CD4-positive, alpha-beta T cell treated with Interleukin-15 for 1 hour (primary cell): ENCODE measurements around the gene ANKFY1.
"Not testable (repeated sequence)": the region's sequence is repeated elsewhere in the genome, so short reads cannot be mapped to it uniquely, and the experiment has no call there.

Experiments used
- DNase-seq: peaks from one replicate; pipeline ENCODE4 v3.0.0-alpha.2; 2020

ANKFY1 gene

DNA sequence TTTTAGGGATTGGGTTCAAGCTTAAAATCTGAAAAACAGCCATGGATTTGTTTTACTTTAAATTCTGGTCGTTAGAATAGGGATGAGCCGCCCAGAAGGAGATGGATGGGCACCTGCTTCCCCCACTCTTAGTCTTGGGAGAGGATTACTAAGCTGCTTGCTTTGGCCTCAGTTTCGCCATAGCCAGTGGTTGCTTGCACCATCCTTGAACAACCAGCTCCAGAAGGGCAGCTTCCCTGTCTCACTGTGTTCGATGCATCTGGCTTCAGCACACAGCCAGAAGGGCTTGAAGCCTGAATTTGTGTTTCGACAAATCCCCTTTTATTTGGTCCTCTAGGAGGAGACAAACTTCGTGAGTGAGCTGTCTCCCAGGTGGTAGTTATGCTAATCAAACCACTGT, 113.7 kb downstream of the ANKFY1 start:
- DNase-seq: no peak

DNA sequence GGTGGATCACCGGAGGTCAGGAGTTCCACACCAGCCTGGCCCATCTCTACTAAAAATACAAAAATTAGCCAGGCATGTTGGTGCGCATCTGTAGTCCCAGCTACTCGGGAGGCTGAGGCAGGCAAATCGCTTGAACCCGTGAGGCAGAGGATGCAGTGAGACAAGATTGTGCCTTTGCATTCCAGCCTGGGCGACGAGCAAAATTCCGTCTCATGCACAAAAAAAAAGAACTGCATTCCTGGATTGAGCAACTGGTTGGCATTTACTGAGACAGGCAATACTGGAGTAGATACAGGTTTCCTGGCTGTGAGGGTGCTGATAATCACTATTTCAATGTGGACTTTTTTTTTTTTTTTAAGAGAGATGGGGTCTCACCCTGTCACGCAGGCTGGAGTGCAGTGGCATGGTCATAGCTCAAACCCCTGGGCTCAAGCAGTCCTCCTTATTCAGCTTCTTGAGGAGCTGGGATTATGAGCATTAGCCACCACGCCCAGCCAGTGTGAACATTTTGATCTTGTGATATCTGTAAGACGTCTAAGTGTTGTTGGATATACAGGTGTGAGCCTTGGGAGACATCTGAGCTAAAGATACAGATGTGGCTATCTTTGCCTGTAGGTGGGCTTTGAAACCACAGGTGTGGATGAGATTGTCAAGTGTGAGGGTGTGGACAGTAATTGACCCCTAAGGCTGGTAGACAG, 115.0 kb downstream of the ANKFY1 start:
- no peak for DNase-seq

DNA sequence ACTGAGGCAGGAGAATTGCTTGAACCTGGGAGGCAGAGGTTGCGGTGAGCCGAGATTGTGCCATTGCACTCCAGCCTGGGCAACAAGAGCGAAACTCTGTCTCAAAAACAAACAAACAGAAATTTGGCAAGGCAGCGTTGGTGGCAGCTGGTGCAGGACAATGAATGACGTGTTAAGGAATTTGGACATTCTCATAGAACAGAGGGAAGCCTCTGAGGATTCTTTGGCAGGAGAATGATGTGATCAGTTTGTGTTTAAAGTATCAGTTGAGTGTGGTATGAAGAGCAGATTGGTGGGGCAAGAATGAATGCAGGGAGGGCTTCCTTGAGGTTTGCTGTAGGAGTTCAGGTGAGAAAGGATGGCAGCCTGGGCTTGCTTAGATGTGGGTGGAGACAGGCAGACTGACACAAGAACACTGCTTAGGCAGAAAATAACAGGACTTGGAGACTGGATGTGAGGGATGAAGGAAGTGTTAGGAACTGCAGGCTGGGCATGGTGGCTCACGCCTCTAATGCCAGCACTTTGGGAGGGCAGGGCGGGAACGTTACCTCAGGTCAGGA, 115.9 kb downstream of the ANKFY1 start:
- DNase-seq: no peak

DNA sequence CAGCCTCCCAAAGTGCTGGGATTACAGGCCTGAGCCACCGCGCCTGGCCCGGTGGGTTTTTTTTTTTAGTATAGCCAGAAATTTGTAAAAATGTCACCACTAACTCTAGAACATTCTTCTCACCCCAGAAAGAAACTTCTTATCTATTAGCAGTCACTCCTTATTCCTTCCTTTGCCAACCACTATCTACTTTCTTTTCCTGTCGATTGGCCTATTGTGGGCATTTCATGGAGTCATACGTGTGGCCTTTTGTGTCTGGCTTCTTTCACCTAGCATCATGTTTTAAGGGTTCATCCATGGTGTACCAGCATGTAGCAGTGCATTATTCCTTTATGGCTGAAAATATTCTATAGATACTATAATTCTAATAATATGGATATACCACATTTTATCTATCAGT, 117.1 kb downstream of the ANKFY1 start:
- no peak for DNase-seq

DNA sequence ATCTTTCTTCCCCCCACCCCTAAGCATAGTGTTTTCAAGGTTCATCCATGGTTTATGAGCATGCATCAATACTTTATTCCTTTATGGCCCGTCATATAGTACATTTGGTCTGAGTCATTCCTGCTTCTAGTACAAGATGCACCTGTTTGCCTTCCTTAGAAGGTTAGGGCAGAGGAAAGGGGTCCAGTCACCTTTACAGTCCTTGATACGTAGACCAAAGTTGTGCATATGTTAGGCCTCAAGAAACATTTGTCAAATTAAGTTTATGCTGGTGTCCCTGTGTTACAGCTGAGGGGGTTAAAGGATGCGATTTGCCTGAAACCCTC, 119.4 kb downstream of the ANKFY1 start:
- DNase-seq: no peak

DNA sequence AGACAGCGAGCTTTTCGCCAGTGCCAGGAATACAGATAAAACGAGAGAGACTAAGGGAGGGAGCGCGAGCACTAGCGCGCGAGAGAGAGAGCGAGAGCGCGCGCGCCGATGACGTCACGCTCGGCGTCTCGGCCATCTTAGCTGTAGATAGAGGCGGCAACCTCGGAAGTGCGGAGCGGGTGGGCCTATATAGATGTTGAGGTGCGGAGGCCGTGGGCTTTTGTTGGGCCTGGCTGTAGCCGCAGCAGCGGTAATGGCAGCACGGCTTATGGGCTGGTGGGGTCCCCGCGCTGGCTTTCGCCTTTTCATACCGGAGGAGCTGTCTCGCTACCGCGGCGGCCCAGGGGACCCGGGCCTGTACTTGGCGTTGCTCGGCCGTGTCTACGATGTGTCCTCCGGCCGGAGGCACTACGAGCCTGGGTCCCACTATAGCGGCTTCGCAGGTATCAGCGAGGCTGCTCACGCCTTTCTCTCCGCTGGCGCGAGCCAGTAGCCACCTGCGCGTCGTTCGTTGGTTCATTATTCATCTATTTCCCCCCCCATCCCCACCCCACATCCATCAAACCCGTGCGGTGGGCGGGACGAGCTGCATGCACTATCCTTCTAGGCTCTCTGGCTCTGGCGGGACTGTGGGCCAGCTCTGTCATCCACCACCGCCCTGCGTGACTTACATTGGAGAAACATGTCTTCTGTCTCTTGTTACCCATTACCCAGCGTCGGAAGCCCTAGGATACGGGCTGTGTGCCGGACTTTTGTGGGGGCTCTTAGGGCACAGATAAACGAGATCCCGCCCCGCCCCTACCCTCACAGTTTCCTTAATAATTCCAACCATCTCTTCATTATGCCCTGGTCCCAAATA, 120.0 kb downstream of the ANKFY1 start:
- peak; percentile 94 for DNase-seq

DNA sequence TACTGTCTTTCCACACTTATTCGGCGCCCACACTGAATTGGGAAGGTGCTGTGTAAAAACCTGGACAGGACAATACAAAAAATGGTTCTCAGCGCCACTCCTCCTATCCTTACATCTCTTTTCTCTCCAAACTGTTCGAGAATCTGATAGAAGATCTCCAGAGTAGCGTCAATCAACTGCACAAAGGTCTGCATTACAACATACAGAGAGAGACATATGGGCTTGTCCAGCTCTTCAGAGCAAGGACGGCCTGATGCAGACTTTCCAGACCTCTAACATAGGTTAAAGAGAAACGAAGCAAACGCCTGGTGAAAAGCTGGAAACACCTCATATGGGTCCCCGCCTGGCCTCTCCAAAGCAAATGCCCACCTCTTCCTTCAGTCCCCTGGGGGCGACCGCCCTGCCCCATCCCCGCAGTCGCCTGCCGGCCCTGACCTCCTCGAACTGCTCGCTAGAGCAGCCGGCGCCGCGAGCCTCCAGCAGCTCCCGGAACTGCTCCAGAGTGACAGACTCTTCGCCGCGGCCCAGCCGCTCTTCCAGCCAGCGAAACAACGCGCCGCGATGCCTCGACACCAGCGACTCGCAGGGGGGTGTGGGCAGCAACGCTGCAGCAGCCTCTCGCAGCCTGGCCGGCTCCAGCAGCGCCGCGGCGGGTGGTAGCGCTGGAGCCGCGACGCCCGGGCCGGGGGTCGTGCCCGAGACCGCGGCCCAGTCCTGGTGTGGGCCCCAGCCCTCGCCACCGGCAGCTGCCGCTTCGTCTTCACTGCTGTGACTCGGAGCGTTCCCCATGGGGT, 121.5 kb downstream of the ANKFY1 start:
- DNase-seq: peak; percentile 27

DNA sequence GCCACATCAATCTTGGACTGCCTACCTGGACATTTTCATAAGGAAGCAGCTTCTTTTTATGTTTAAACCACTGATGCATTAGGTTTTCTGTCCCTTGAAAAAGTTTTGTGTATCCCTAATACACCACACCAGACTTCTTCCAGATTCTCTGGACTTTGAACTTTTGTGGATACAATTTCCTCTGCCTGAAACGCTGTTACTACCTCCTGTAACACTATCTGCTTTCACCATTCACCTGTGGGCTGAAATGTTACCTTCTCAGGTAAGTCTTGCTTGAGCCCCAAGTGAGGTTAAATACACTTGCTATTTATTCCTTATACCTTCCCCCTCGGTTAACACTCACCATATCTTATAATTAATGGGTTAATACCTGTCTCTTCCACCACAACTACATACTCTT, 123.7 kb downstream of the ANKFY1 start:
- DNase-seq: no peak

DNA sequence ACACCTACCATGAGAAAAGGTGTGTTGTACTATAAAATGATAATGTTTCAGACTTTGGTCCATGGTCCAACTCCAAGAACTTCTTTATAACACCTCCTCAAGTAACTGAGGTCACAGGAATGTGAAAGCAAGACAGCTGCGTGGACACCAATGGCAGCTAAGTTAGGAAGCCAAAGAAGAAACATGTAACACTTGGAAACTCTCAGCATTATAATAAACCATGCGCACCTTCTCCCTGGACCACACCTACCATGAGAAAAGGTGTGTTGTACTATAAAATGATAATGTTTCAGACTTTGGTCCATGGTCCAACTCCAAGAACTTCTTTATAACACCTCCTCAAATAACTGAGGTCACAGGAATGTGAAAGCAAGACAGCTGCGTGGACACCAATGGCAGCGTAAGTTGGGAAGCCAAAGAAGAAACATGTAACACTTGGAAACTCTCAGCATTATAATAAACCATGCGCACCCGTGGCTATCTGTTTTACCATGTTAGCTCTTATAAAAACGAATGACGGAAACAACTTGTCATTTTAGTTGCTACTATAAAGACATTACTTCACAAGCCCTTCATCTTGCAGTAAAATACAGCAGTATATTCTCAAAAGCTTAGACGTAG, 124.8 kb downstream of the ANKFY1 start:
- not testable (repeated sequence) for DNase-seq

DNA sequence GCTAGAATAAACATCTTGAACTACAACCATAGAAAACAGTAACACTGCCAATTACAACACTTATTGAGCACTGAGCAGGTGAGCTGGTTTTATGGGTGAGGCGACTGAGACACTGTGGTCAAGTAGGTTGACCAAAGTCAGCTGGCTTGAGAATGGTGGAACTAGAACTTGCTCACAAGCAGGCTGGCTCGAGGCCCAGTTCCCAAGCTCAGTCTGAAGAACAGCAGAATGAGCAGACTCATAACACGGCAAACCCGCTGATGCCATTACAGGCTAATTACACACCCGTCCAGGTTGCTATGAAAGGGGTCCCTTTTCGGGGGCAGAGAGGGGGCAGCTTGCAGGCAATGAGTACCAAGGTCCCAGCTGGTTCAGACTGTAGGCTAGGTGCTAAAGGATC, 127.4 kb downstream of the ANKFY1 start:
- no peak for DNase-seq

DNA sequence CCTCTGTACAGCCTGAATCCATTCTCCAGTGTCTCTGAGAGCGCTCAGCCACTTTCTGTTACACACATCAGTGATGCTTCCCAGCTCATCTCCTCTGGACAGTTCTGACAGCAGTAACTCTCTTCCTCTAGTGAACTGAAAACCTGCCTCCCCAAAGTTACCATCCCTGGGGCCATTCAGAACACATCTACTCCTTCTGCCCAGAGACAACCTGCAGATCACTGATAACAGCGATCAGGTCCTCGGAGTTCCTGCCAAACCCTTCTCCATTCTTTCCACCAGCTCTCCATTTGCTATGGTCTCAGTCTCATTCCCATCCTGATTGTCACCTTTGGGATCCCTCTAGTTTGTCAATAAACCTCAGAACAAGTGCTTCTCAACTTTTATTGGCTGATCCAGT, 128.3 kb downstream of the ANKFY1 start:
- no peak for DNase-seq

DNA sequence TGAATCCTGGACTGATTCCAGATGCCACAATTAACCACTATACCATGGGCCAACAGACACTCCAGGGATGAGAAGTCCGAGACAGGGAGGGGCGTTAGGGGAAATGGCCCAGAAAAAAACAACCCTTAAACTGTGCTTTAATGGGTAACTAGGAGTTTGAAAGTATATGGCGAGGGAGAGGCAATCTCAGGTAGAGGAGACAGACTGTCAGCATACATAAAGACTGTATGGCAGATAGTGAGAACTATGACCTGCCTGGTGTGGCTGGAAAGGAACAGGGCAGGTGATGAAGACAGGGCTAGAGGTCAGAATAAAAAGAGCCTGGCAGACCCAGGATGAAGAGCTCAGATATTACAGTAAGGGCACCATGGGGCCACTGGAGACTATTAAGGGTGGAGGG, 129.1 kb downstream of the ANKFY1 start:
- DNase-seq: no peak

DNA sequence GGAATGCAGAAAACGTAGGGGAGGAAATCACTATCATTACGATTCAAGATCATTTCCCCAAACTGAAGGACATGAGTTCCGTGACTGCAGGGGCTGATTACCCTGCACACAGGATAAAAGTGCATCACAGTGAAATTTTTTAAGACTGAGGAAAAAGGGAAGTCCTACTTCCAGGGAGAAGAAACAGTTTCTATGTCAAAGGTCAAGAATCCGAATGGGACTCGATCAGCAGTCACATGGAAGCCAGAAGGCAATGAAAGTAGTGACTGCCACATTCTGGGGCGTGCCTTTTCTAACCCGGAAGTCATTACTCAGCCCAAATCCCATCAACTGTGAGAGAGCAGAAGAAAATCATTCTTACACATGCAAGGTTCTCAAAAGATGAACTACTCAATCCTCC, 133.1 kb downstream of the ANKFY1 start:
- DNase-seq: peak; percentile 32

DNA sequence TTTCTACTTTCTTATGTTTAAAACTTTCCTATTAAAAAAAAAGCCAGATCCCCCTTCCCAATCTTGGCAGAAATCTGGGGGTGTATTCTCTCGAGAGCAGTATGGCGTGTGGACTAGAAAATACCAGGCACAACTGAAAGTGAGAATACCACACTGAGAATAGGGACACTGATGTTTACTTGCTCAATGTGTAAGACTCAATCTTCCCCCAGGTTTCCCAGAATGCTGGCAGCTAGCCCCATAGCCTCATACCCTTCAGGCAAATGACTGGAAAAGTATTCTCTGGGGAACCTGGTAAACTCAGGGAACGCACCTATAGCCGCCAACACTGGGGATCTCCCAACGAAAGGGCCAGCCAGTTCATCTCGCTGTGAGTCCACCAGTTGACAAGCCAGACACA, 136.2 kb downstream of the ANKFY1 start:
- no peak for DNase-seq

DNA sequence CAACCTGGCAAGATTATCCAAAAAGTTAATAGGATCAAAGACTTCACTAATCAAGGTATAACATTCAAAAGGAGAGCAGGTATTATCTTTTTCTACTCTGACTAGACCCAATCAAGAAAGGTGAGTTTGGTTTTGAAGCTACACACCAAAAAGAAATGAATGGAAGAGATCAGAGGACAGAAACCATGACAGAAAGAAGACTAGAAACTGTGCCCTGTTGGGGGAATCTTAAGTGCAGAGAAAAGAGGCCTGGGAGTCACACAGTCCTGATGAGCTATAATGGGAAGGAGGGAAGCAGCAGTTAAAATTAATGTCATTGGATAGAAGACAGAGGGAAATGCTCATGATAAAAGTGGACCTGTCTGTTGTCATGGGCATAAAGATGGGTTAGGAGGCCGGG, 138.2 kb downstream of the ANKFY1 start:
- DNase-seq: no peak

DNA sequence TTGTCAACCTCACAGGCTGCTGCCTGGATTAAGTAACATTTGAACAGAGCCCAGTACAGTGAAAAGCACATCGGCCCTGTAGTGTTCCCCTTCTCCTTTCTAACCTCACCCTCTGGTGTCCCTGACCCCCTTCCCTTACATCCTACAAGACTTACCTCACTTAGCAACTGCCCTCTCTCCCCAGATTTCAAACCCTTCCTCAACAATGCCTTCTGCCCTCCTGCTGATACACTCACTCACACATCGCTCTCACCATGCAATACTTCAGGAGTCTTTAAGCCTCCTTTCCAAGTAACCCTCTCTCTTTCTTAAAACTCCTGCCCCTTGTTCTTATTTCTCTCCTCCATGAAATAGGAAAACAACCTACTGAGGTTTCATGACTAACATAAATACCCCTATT, 138.8 kb downstream of the ANKFY1 start:
- DNase-seq: no peak

DNA sequence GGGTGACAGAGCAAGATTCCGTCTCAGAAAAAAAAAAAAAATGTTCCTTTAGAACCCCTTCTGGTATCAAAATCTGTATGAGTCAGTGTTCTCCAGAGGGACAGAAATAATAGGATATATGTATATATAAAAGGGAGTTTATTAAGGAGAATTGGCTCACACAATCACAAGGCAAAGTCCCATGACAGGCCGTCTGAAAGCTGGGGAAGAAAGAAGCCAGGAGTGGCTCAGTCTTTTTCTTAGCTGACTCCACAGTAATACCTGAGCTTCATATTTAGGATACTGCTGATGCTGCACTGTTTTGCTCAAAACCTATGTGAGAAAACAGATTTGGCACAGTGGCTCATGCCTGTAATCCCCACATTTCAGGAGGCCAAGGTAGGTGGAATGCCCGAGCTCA, 143.4 kb downstream of the ANKFY1 start:
- DNase-seq: no peak

DNA sequence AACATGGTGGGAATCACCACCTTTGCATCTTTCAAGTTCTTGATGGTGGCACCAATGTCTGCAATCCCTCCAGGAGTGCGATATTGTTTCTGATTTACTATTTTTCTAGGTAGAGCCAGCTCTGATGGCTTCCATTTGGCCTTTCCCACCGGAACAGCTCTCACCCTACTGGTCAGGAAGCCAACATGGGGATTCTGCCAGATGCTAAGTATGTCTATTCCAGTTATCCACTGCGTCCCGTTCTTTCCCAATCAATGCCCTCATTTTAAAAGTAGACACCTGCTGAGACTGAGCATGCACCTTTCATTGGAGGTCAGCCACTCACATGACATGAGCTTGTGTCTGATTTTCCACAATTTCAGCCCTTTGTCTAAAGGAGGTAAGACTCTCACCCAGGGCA, 144.5 kb downstream of the ANKFY1 start:
- no peak for DNase-seq

DNA sequence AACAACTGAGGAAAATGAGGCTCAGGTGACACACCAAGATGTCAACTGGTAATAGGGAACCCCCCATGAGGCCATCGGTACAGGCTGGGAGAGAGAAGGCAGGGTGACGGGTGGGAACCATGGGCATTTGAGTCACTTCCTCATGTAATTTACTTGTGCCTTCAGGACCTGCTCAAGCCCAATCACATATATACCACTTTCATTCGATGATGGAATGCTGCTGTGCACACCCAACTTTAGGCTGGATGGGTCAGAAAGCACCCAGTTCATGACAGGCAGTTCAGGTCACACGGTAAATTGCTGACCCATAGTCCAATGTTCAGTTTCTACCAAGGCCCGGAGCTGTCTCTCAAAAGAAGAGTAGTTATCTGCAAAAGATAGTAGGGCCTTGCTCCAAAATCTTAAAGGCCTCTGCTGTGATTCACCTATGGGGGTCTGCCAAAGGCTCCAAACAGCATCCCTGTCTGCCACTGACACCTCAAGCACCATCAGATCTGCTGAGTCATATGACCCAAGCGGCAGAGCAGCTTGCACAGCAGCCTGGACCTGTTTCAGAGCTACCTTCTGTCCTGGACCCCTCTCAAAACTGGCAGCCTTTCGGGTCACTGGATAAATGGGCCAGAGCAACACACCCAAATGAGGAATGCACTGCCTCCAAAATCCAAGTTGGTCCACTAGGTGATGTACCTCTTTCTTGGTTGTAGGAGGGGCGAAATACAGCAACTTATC, 145.6 kb downstream of the ANKFY1 start:
- no peak for DNase-seq

DNA sequence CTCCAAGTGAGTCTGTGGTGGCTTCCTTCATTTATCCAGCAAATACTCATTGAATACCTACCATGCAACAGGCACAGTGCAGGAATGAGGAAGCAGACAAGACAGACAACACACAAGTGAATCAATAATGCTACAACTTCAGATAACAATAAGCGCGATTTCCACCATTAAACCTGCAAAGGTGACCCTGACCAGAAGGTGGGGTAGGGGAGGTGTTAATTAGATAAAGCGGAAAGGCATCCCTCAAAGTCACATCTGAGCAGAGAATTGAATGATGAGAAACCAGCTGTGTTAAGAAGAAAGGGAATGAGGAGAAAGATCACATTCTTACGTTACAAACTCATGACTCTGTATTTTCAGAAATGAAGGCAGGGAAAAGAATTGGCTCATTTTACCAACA, 147.3 kb downstream of the ANKFY1 start:
- no peak for DNase-seq
